Thoracic aorta (tissue), 2 donors: Measurements from ENCODE around the gene TEX51. TPM values are rescaled to one million over a fixed set of nuclear protein-coding genes. Genes with fewer than 3 reads are reported as not detected.

Experiments used
- ATAC-seq: fragments of 150-250 bp; one replicate; pipeline ENCODE4 v1.8.0; 2017; ENCODE audit warnings: low read depth; ENCODE audit not compliant: insufficient number of reproducible peaks, low FRiP score
- DNase-seq: peaks from one replicate; pipeline ENCODE4 v3.0.0-alpha.2; 2020; ENCODE audit warnings: low spot score
- H3K27ac ChIP-seq, 2 donors: fragments of 200-600 bp; sonication (generic); 1 replicate in 1 of 2; 2 replicates in 1 of 2; pipeline ENCODE4 v1.5.1; 2016; ENCODE audit warnings: mild to moderate bottlenecking in 2 of 2, moderate library complexity in 2 of 2
- H3K27me3 ChIP-seq: fragments of 200-600 bp; sonication (generic); replicated peaks from 2 replicates; pipeline ENCODE4 v1.6.0; 2016; ENCODE audit warnings: mild to moderate bottlenecking; ENCODE audit not compliant: insufficient read depth
- H3K36me3 ChIP-seq: fragments of 200-600 bp; sonication (generic); one replicate; pipeline ENCODE4 v1.5.1; 2016
- H3K4me1 ChIP-seq, 2 donors: fragments of 200-600 bp; sonication (generic); 1 replicate in 1 of 2; 2 replicates in 1 of 2; pipeline versions ENCODE4 v1.5.1 to v1.6.0; 2016; ENCODE audit warnings: low read depth in 2 of 2, mild to moderate bottlenecking in 1 of 2; ENCODE audit not compliant: control insufficient read depth in 1 of 2
- H3K4me3 ChIP-seq: fragments of 200-600 bp; sonication (generic); 2 replicates; pipeline ENCODE4 v1.5.1; 2016; ENCODE audit warnings: mild to moderate bottlenecking
- H3K9me3 ChIP-seq: fragments of 200-600 bp; sonication (generic); 2 replicates; pipeline ENCODE4 v1.5.1; 2016
- CTCF ChIP-seq: fragments of 200-600 bp; sonication (generic); IDR thresholded peaks from one replicate; pipeline ENCODE4 v1.5.1; 2019; ENCODE audit warnings: antibody characterized with exemption
- total RNA-seq, 2 donors: library from RNA; depleted of rRNA; stranded (reverse); fragments of >200 nt; gene quantifications; one replicate each; pipeline versions ENCODE4 v1.1.0 to v1.2.3, GENCODE V29; 2016

The TEX51 gene
- total RNA-seq, 2 donors from 2014 or later, result not detected

DNA sequence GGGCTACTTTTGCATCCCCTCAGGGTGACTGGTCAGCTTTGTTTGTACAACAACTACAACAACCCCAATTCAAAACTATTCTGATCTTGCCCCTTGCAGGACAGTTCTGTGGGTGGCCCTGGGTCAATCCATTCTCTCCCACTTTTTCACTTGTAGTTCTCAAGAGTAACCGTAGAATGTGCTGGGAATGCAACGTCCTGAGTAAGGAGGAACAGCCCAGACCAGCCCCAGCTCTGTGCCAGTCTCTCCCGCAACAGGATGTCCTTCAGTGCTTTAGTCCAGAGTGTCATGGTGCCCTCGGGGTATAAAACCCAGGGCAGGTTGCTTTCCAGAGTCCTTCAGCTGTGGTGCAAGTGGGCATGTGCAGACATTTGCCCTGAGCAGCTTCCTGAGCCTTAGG is 22.1 kb upstream of the TEX51 start:
- Histone ChIP-seq H3K36me3 (no peaks in the 10 kb centered on the region), H3K4me3 (no peak overlapping the region), H3K4me1 (no peaks in the 10 kb centered on the region), H3K27me3 (no peaks in the 10 kb centered on the region), H3K9me3 (no peaks in the 10 kb centered on the region), H3K27ac (no peak overlapping the region)
- TF ChIP-seq CTCF, result no peak
- ATAC-seq (no peak), DNase-seq (no peak)

GRCh38 chr2:126877041-126877440 is 21.6 kb upstream of the TEX51 start:
- TF ChIP-seq CTCF, result no peak
- ATAC-seq (no peak), DNase-seq (no peak)
- Histone ChIP-seq H3K4me3 (no peak overlapping the region), H3K27ac (no peak overlapping the region), H3K27me3 (no peaks in the 10 kb centered on the region), H3K4me1 (no peaks in the 10 kb centered on the region), H3K9me3 (no peaks in the 10 kb centered on the region), H3K36me3 (no peaks in the 10 kb centered on the region)

- ATAC-seq, result no peak
- Histone ChIP-seq H3K4me3 (no peak overlapping the region), H3K9me3 (no peaks in the 10 kb centered on the region), H3K36me3 (no peaks in the 10 kb centered on the region), H3K27me3 (no peaks in the 10 kb centered on the region), H3K4me1 (no peaks in the 10 kb centered on the region), H3K27ac (no peak overlapping the region)
- TF ChIP-seq CTCF, result no peak
- no peak for DNase-seq
Measured at GRCh38 chr2:126877861-126878565, 20.7 kb upstream of the TEX51 start.

GRCh38 chr2:126878601-126879000 is 20.1 kb upstream of the TEX51 start:
- no peak for DNase-seq
- Histone ChIP-seq H3K27me3 (no peaks in the 10 kb centered on the region), H3K36me3 (no peaks in the 10 kb centered on the region), H3K4me1 (no peaks in the 10 kb centered on the region), H3K9me3 (no peaks in the 10 kb centered on the region), H3K4me3 (no peak overlapping the region), H3K27ac (no peak overlapping the region)
- no peak for TF ChIP-seq CTCF
- ATAC-seq, result no peak

GRCh38 chr2:126879348-126880298 is 19.1 kb upstream of the TEX51 start:
- ATAC-seq (no peak), DNase-seq (no peak)
- no peaks in the 10 kb centered on the region for H3K36me3 ChIP-seq
- no peaks in the 10 kb centered on the region for H3K4me1 ChIP-seq
- no peak overlapping the region for H3K27ac ChIP-seq
- TF ChIP-seq CTCF, result no peak
- no peaks in the 10 kb centered on the region for H3K9me3 ChIP-seq
- no peak overlapping the region for H3K4me3 ChIP-seq
- H3K27me3 ChIP-seq, result no peaks in the 10 kb centered on the region
